HepG2 (cell line): ENCODE results near the gene NFE2L3. TPM values are rescaled to one million over a fixed set of nuclear protein-coding genes. Genes with fewer than 3 reads are reported as not detected.

Source experiments
- BATF2 ChIP-seq: sonication (generic); formaldehyde crosslinking; IDR thresholded peaks from 2 replicates; pipeline ENCODE4 v1.8.0; 2022; ENCODE audit warnings: mild to moderate bottlenecking, missing genetic modification reagents, moderate library complexity
- DRAP1 ChIP-seq: IDR thresholded peaks from 2 replicates; pipeline ENCODE4 v1.6.1; 2016; ENCODE audit warnings: missing genetic modification reagents, missing compliant biosample characterization
- HES4 ChIP-seq: sonication (generic); formaldehyde crosslinking; IDR thresholded peaks from 2 replicates; pipeline ENCODE4 v1.9.0; 2021; ENCODE audit warnings: mild to moderate bottlenecking, missing genetic modification reagents, borderline replicate concordance
- JARID2 ChIP-seq: sonication (generic); formaldehyde crosslinking; IDR thresholded peaks from 2 replicates; pipeline ENCODE4 v1.8.1; 2023; ENCODE audit warnings: missing genetic modification reagents, inconsistent platforms; ENCODE audit not compliant: insufficient replicate concordance
- MTERF4 ChIP-seq: sonication (generic); formaldehyde crosslinking; IDR thresholded peaks from 2 replicates; pipeline ENCODE4 v1.8.0; 2023; ENCODE audit warnings: mild to moderate bottlenecking, missing genetic modification reagents
- MXI1 ChIP-seq: IDR thresholded peaks from 3 replicates; pipeline ENCODE4 v1.6.1; 2012; ENCODE audit warnings: low read depth, low read length, inconsistent platforms, borderline replicate concordance
- PATZ1 ChIP-seq: sonication (generic); formaldehyde crosslinking; IDR thresholded peaks from 2 replicates; pipeline ENCODE4 v1.4.0; 2020; ENCODE audit warnings: missing genetic modification reagents
- SETDB1 ChIP-seq: sonication (generic); formaldehyde crosslinking; IDR thresholded peaks from 2 replicates; pipeline ENCODE4 v1.5.1; 2020; ENCODE audit warnings: missing genetic modification reagents, mild to moderate bottlenecking, borderline replicate concordance
- SMAD9 ChIP-seq: sonication (generic); formaldehyde crosslinking; IDR thresholded peaks from 2 replicates; pipeline ENCODE4 v1.5.1; 2020; ENCODE audit warnings: mild to moderate bottlenecking, missing genetic modification reagents
- TBX2 ChIP-seq: sonication (generic); formaldehyde crosslinking; IDR thresholded peaks from 2 replicates; pipeline ENCODE4 v1.5.0; 2020; ENCODE audit warnings: missing genetic modification reagents, mild to moderate bottlenecking, borderline replicate concordance
- ZBTB10 ChIP-seq: sonication (generic); formaldehyde crosslinking; IDR thresholded peaks from 2 replicates; pipeline ENCODE4 v1.4.0; 2020; ENCODE audit warnings: missing genetic modification reagents, borderline replicate concordance
- ZMYM4 ChIP-seq: sonication (generic); formaldehyde crosslinking; IDR thresholded peaks from 2 replicates; pipeline ENCODE4 v1.8.1; 2023; ENCODE audit warnings: mild to moderate bottlenecking, missing genetic modification reagents
- ZNF121 ChIP-seq: sonication (generic); formaldehyde crosslinking; IDR thresholded peaks from 2 replicates; pipeline ENCODE4 v1.5.0; 2020; ENCODE audit warnings: mild to moderate bottlenecking, missing genetic modification reagents
- ZNF317 ChIP-seq: sonication (generic); formaldehyde crosslinking; IDR thresholded peaks from 2 replicates; pipeline ENCODE4 v1.5.0; 2020; ENCODE audit warnings: mild to moderate bottlenecking, missing genetic modification reagents
- ZNF530 ChIP-seq: sonication (generic); formaldehyde crosslinking; IDR thresholded peaks from 2 replicates; pipeline ENCODE4 v1.5.0; 2020; ENCODE audit warnings: low read depth, mild to moderate bottlenecking, missing genetic modification reagents
- polyA plus RNA-seq, 8 experiments: library from polyadenylated mRNA; depleted of rRNA in 3 of 8; stranded (reverse) in 7 of 8; unstranded in 1 of 8; fragments of >200 nt; fragmentation: Illumina TruSeq in 4 of 8; extraction: Trizol in 4 of 8; gene quantifications; 2 replicates each; pipeline versions ENCODE4 v1.2.1 to v1.2.3, GENCODE V29; 2011 to 2016; ENCODE audit warnings: low read depth in 4 of 8, missing spikeins in 1 of 8, mixed read lengths in 1 of 8; ENCODE audit not compliant: insufficient read depth in 1 of 8
- total RNA-seq, 5 experiments: library from RNA; depleted of rRNA; stranded (reverse); fragments of >200 nt; fragmentation: Illumina TruSeq; extraction: Trizol; gene quantifications; 2 replicates each; pipeline ENCODE4 v1.2.3, GENCODE V29; 2016; ENCODE audit warnings: low read depth in 1 of 5
- TF ChIP-seq, protein P1 (sequence below): sonication (generic); formaldehyde crosslinking; IDR thresholded peaks from 2 replicates; pipeline ENCODE4 v1.4.0; 2020; ENCODE audit warnings: missing genetic modification reagents
- TF ChIP-seq, protein P2 (sequence below): sonication (generic); formaldehyde crosslinking; IDR thresholded peaks from 2 replicates; pipeline ENCODE4 v1.5.0; 2020; ENCODE audit warnings: missing genetic modification reagents
- TF ChIP-seq, protein P3 (sequence below): sonication (generic); formaldehyde crosslinking; IDR thresholded peaks from 2 replicates; pipeline ENCODE4 v1.4.0; 2020; ENCODE audit warnings: mild to moderate bottlenecking, missing genetic modification reagents

The NFE2L3 gene
- total and polyA plus RNA-seq, 2 of the 13 experiments (the other 11 are each of a cell fraction or from before 2014, with no cell fraction given): 11.4 to 19.4 TPM

DNA sequence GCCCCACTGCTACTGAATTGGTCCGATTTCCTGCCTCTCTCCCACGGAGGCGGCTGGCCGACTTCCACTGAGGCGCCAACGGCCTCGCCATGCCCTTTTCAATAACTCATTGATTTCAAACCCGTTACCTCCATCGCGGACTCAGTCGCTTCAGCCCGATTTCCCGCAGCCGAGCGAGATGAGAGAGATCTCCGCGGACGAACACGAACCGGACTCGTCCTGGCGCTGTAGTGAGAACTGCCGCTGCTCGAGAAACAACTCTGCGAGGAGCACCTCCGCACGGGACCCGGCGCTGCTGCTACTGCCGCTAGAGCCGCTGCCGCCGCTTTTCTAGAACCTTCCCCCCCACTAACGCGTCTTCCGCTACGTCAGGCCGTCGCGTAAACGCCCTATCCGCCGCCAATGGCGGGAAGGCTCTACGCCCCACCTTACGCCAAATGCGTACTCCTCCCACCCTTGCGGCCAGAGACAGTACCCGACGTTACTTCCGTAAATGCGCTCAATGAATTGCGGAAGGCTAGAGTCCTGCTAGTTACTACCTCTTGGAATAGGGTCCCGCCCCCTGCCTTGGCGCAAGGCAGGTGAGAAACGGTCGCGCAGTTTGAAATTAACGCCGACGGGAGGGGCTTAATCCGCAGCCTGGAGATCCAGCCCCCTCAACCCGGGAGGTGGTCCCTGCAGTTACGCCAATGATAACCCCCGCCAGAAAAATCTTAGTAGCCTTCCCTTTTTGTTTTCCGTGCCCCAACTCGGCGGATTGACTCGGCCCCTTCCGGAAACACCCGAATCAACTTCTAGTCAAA lies 48.6 kb downstream of the NFE2L3 start, which contains the start of gene HNRNPA2B1 (continued):
- TF ChIP-seq PATZ1 (CRISPR knock-in tag) (peak; percentile 84), ZNF317 (CRISPR knock-in tag) (peak; percentile 51; the same call in 1 of the 2 replicates), DRAP1 (peak; percentile 100), BATF2 (CRISPR knock-in tag) (no peak), SETDB1 (no peak), SMAD9 (CRISPR knock-in tag) (no peak), MXI1 (peak; percentile 0; the same call in 1 of the 3 replicates), ZMYM4 (CRISPR knock-in tag) (peak; percentile 76; the same call in 1 of the 2 replicates), ZNF530 (no peak), TBX2 (CRISPR knock-in tag) (peak; percentile 83), ZBTB10 (peak; percentile 26; the same call in 1 of the 2 replicates), JARID2 (CRISPR knock-in tag) (no peak), ZNF121 (CRISPR knock-in tag) (no peak), HES4 (CRISPR knock-in tag) (peak; percentile 37; the same call in 1 of the 2 replicates), MTERF4 (CRISPR knock-in tag) (peak; percentile 34)
- TF ChIP-seq, protein P1, sequence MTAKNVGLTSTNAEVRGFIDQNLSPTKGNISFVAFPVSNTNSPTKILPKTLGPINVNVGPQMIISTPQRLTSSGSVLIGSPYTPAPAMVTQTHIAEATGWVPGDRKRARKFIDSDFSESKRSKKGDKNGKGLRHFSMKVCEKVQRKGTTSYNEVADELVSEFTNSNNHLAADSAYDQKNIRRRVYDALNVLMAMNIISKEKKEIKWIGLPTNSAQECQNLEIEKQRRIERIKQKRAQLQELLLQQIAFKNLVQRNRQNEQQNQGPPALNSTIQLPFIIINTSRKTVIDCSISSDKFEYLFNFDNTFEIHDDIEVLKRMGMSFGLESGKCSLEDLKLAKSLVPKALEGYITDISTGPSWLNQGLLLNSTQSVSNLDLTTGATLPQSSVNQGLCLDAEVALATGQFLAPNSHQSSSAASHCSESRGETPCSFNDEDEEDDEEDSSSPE (CRISPR knock-in tag): peak; percentile 94
- TF ChIP-seq, protein P2, sequence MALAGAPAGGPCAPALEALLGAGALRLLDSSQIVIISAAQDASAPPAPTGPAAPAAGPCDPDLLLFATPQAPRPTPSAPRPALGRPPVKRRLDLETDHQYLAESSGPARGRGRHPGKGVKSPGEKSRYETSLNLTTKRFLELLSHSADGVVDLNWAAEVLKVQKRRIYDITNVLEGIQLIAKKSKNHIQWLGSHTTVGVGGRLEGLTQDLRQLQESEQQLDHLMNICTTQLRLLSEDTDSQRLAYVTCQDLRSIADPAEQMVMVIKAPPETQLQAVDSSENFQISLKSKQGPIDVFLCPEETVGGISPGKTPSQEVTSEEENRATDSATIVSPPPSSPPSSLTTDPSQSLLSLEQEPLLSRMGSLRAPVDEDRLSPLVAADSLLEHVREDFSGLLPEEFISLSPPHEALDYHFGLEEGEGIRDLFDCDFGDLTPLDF (CRISPR knock-in tag): peak; percentile 77; the same call in 1 of the 2 replicates
- TF ChIP-seq, protein P3, sequence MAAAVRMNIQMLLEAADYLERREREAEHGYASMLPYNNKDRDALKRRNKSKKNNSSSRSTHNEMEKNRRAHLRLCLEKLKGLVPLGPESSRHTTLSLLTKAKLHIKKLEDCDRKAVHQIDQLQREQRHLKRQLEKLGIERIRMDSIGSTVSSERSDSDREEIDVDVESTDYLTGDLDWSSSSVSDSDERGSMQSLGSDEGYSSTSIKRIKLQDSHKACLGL (CRISPR knock-in tag): peak; percentile 77
